ENCODE measurements around the gene FOXQ1. TPM values are rescaled to one million over a fixed set of nuclear protein-coding genes. Genes with fewer than 3 reads are reported as not detected.

The FOXQ1 gene
- total RNA-seq, 2 experiments from 2014 or later = not detected

- intact Hi-C loops (cut with micrococcal nuclease; ENCODE audit: unreplicated experiment) = no loop called here
- Histone ChIP-seq H3K4me1 (ENCODE audit: insufficient read depth, low read length, poor library complexity, severe bottlenecking) (no peaks in the 10 kb centered on the region), H3K79me2 (ENCODE audit: insufficient read depth, low read depth, low read length) (no peaks in the 10 kb centered on the region), H2AFZ (ENCODE audit: low read length) (no peak overlapping the region), H3K36me3 (ENCODE audit: insufficient read depth, low read length) (no peaks in the 10 kb centered on the region), H3K4me2 (ENCODE audit: low read length) (no peak overlapping the region), H3K9me3 (ENCODE audit: low read length) (no peaks in the 10 kb centered on the region), H4K20me1 (ENCODE audit: insufficient read depth, low read length) (no peaks in the 10 kb centered on the region), H3K27ac (ENCODE audit: low read depth, low read length, poor library complexity, severe bottlenecking) (no peak overlapping the region), H3K4me3 (ENCODE audit: low read depth, low read length, poor library complexity, severe bottlenecking) (no peak overlapping the region), H3K9me2 (ENCODE audit: insufficient read depth, low read length) (no peaks in the 10 kb centered on the region)
- no TSS peak for BruUV-seq (replicated peaks)
- no peak for DNase-seq (ENCODE audit: low spot score)
- ChIA-PET CTCF (ENCODE audit: unreplicated experiment) (no interaction called here), POLR2A (no interaction called here)
- no peak for TF ChIP-seq CTCF (conservative IDR thresholded peaks at IDR 0.05; ENCODE audit: low read length)
- TF ChIP-seq EZH2phosphoT487 (IDR thresholded peaks at IDR 0.05; ENCODE audit: borderline replicate concordance, low read depth, low read length) = no peak
These were observed 25.9 kb downstream of the FOXQ1 start for GRCh38 chr6:1337791-1338190.

- TF ChIP-seq EZH2phosphoT487 (IDR thresholded peaks at IDR 0.05; ENCODE audit: borderline replicate concordance, low read depth, low read length) (no peak), CTCF (conservative IDR thresholded peaks at IDR 0.05; ENCODE audit: low read length) (no peak)
- Histone ChIP-seq H3K9me3 (ENCODE audit: low read length) (peaks cover 10% of the 10 kb centered on the region), H3K9me2 (ENCODE audit: insufficient read depth, low read length) (no peaks in the 10 kb centered on the region), H3K4me2 (ENCODE audit: low read length) (no peak overlapping the region), H4K20me1 (ENCODE audit: insufficient read depth, low read length) (no peaks in the 10 kb centered on the region), H3K27ac (ENCODE audit: low read depth, low read length, poor library complexity, severe bottlenecking) (no peak overlapping the region), H3K4me3 (ENCODE audit: low read depth, low read length, poor library complexity, severe bottlenecking) (no peak overlapping the region), H2AFZ (ENCODE audit: low read length) (no peak overlapping the region), H3K4me1 (ENCODE audit: insufficient read depth, low read length, poor library complexity, severe bottlenecking) (no peaks in the 10 kb centered on the region), H3K79me2 (ENCODE audit: insufficient read depth, low read depth, low read length) (no peaks in the 10 kb centered on the region), H3K36me3 (ENCODE audit: insufficient read depth, low read length) (no peaks in the 10 kb centered on the region)
- no TSS peak for BruUV-seq (replicated peaks)
- no peak for DNase-seq (ENCODE audit: low spot score)
- intact Hi-C loops (cut with micrococcal nuclease; ENCODE audit: unreplicated experiment) = no loop called here
- POLR2A ChIA-PET = no interaction called here
- CTCF ChIA-PET (ENCODE audit: unreplicated experiment) = no interaction called here
These were observed 34.2 kb downstream of the FOXQ1 start for GRCh38 chr6:1346101-1346500.

- no peak overlapping the region for H2AFZ ChIP-seq (ENCODE audit: low read length)
- H4K20me1 ChIP-seq (ENCODE audit: insufficient read depth, low read length) = no peaks in the 10 kb centered on the region
- no peak overlapping the region for H3K4me3 ChIP-seq (ENCODE audit: low read depth, low read length, poor library complexity, severe bottlenecking)
- no peak overlapping the region for H3K4me2 ChIP-seq (ENCODE audit: low read length)
- DNase-seq (ENCODE audit: low spot score) = no peak
- TF ChIP-seq EZH2phosphoT487 (IDR thresholded peaks at IDR 0.05; ENCODE audit: borderline replicate concordance, low read depth, low read length) (no peak), CTCF (conservative IDR thresholded peaks at IDR 0.05; ENCODE audit: low read length) (no peak)
- BruUV-seq (replicated peaks) = no TSS peak
- POLR2A ChIA-PET = interaction anchor here (0.6 kb wide), 1 partner anchor 102 kb away, joined by 3 read pairs; no protein-coding TSS in a partner anchor
- H3K9me2 ChIP-seq (ENCODE audit: insufficient read depth, low read length) = no peaks in the 10 kb centered on the region
- peaks cover 15% of the 10 kb centered on the region for H3K9me3 ChIP-seq (ENCODE audit: low read length)
- no peaks in the 10 kb centered on the region for H3K79me2 ChIP-seq (ENCODE audit: insufficient read depth, low read depth, low read length)
- no peaks in the 10 kb centered on the region for H3K4me1 ChIP-seq (ENCODE audit: insufficient read depth, low read length, poor library complexity, severe bottlenecking)
- intact Hi-C loops (cut with micrococcal nuclease; ENCODE audit: unreplicated experiment) = no loop called here
- H3K27ac ChIP-seq (ENCODE audit: low read depth, low read length, poor library complexity, severe bottlenecking) = no peak overlapping the region
- CTCF ChIA-PET (ENCODE audit: unreplicated experiment) = no interaction called here
- no peaks in the 10 kb centered on the region for H3K36me3 ChIP-seq (ENCODE audit: insufficient read depth, low read length)
These were observed 34.7 kb downstream of the FOXQ1 start for GRCh38 chr6:1346558-1347091.
